ENCODE data around the gene TRAM2.

Gene TRAM2

DNA sequence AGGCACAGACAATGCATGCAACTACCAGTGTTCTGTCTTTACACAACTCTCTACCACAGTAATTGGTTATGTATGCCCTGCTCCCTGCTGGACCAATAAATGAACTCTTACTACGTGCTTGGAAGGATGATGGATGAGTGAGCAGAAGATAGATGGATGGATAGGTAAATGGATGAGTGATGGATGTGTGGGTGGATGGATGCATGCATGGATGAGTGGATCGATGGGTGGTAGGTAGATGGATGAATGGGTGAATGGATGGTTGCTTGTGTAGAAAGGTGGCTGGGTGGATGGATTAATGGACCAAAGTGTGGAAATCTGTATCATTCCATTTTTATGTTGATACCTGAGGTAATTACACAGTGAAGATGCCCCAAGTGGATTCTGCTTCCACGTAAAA lies 10.1 kb upstream of the TRAM2 start:
- peaks cover 2% of the 10 kb centered on the region for H3K36me3 Mint-ChIP-seq (ENCODE audit: insufficient read depth)
- ATAC-seq (replicated peaks) (no peak), DNase-seq (no peak)
- no peak overlapping the region for H3K4me3 Mint-ChIP-seq
- no peaks in the 10 kb centered on the region for H3K9me3 Mint-ChIP-seq
- H3K27ac Mint-ChIP-seq, result no peak overlapping the region
- H3K4me1 Mint-ChIP-seq (ENCODE audit: low read depth in 2 of 2), result no peaks in the 10 kb centered on the region
- H3K27me3 Mint-ChIP-seq, result peaks cover 0 to 8% of the 10 kb centered on the region in 2 donors

DNA sequence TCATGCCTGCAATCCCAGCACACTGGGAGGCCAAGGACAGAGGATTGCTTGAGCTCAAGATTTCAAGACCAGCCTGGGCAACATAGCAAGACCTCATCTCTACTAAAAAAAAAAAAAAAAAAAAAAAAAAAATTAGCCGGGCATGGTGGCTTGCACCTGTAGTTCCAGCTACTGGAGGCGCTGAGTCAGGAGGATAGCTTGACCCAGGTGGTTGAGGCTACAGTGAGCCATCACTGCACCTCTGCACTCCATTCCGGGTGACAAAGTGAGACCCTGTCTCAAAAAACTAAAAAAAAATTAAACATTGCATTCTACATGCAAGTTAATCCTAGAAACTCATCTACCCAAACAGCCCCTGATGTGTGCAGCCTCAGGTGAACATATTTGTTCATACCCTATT lies 7.3 kb upstream of the TRAM2 start:
- Mint-ChIP-seq H3K27me3 (peaks cover 0 to 6% of the 10 kb centered on the region in 2 donors), H3K36me3 (ENCODE audit: insufficient read depth) (peaks cover 2% of the 10 kb centered on the region), H3K4me1 (ENCODE audit: low read depth in 2 of 2) (no peaks in the 10 kb centered on the region), H3K27ac (no peak overlapping the region), H3K9me3 (no peaks in the 10 kb centered on the region), H3K4me3 (no peak overlapping the region)
- ATAC-seq (replicated peaks), result no peak
- no peak for DNase-seq

DNA sequence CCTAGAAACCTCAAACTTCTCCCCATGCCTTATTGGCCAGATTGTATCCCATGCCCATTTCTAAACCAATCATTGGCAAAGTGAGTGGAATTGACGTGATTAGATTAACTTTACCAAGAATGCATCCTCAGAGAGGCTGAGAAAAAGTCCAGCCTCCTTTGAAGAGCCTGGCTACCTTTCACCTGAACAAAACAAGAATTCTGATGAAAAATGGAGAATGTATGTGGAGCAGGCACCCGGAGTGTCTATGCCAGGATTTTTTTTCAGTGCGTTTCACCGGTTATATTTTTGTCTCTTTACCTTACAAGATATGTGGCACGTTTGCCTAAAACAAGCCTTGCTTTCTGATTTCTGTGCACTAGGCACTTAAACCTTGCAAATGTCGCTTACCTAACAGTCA lies 6.1 kb upstream of the TRAM2 start:
- Mint-ChIP-seq H3K4me1 (ENCODE audit: low read depth in 2 of 2) (no peaks in the 10 kb centered on the region), H3K9me3 (no peaks in the 10 kb centered on the region), H3K4me3 (no peak overlapping the region), H3K36me3 (ENCODE audit: insufficient read depth) (no peaks in the 10 kb centered on the region), H3K27ac (no peak overlapping the region), H3K27me3 (no peaks in the 10 kb centered on the region)
- DNase-seq (no peak), ATAC-seq (replicated peaks) (no peak)

DNA sequence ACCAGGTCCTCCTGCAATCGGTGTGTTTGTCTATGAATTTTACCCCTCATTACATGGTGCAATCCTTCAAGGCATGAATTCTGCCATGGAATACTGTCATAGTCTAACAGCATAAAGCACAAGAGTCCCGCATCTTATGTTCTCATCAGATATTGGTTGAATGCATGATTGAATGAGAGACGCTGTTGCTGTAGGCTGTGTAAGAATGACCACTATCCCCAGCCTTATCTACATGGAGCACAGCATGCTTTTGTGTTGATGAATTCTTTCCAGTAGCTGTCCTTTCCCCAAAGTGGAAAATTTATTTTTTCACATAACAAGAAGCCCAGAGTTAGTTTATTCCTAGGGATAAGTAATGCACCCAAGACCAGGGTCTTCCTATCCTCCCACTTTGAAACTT lies 5.6 kb upstream of the TRAM2 start:
- peaks cover 0 to 2% of the 10 kb centered on the region in 2 donors for H3K4me1 Mint-ChIP-seq (ENCODE audit: low read depth in 2 of 2)
- no peaks in the 10 kb centered on the region for H3K36me3 Mint-ChIP-seq (ENCODE audit: insufficient read depth)
- H3K9me3 Mint-ChIP-seq, result no peaks in the 10 kb centered on the region
- no peaks in the 10 kb centered on the region for H3K27me3 Mint-ChIP-seq
- H3K4me3 Mint-ChIP-seq, result no peak overlapping the region
- no peak for DNase-seq
- ATAC-seq (replicated peaks), result no peak
- no peak overlapping the region for H3K27ac Mint-ChIP-seq

DNA sequence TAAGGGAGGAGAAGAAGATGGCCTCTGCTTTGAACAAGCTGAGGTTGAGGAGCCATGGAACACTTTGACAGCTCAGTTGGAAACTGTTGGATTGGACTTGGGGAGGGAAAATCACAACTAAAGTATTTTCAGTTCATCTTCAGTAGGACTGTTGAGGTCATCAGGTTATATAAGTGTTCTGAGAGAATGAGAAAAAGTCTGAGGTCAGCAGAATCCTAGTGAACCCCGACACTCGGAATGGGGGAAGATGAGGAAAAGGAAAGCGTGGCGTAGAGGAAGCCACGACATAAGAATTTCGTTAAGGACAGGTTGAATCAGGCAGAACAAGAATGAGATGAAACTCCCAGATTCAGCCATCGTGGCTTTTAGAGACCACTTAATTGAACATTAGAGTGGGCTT lies 4.0 kb upstream of the TRAM2 start:
- Mint-ChIP-seq H3K4me3 (no peak overlapping the region), H3K27me3 (no peaks in the 10 kb centered on the region)
- no peak for ATAC-seq (replicated peaks)

DNA sequence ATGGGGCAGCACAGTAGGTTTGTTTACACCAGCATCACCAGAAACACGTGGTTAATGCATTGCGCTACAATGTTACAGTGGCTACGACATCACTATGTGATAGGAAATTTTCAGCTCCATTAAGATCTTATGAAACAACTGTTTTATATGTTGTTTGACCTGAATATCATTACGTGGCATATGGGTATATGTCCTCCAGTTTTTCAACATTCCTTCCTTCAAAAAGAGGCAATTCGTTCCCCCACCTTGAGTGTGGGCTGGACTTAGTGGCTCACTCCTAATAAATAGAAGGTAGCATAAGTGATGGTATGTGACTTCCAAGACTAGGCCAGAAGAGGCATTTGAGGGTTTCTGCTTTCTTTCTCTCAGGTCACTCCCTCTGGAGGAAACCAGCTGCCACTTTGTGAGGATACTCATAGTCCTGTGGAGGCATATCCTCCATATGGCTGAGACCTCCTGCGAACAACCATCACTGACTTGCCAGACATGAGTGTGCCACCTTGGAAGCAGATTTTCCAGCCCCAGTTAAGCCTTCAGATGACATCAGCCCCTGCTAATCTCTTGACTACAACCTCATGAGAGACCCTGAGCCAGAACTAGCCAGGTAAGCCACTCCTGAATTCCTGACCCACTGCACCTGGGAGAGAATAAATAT lies 2.3 kb upstream of the TRAM2 start:
- peaks cover 21 to 24% of the 10 kb centered on the region in 2 donors for H3K4me1 Mint-ChIP-seq (ENCODE audit: low read depth in 2 of 2)
- peak overlapping the region in 1 of 2 donors; percentile 32 for H3K4me3 Mint-ChIP-seq
- no peaks in the 10 kb centered on the region for H3K27me3 Mint-ChIP-seq
- no peaks in the 10 kb centered on the region for H3K9me3 Mint-ChIP-seq
- no peak for DNase-seq
- peaks cover 19% of the 10 kb centered on the region for H3K36me3 Mint-ChIP-seq (ENCODE audit: insufficient read depth)
- ATAC-seq (replicated peaks), result no peak
- no peak overlapping the region for H3K27ac Mint-ChIP-seq

More for the DNA sequence above, 4.0 kb upstream of the TRAM2 start:
- peaks cover 3 to 7% of the 10 kb centered on the region in 2 donors for H3K4me1 Mint-ChIP-seq (ENCODE audit: low read depth in 2 of 2)
- H3K9me3 Mint-ChIP-seq, result no peaks in the 10 kb centered on the region
- H3K27ac Mint-ChIP-seq, result no peak overlapping the region
- DNase-seq, result no peak
- H3K36me3 Mint-ChIP-seq (ENCODE audit: insufficient read depth), result peaks cover 5% of the 10 kb centered on the region

DNA sequence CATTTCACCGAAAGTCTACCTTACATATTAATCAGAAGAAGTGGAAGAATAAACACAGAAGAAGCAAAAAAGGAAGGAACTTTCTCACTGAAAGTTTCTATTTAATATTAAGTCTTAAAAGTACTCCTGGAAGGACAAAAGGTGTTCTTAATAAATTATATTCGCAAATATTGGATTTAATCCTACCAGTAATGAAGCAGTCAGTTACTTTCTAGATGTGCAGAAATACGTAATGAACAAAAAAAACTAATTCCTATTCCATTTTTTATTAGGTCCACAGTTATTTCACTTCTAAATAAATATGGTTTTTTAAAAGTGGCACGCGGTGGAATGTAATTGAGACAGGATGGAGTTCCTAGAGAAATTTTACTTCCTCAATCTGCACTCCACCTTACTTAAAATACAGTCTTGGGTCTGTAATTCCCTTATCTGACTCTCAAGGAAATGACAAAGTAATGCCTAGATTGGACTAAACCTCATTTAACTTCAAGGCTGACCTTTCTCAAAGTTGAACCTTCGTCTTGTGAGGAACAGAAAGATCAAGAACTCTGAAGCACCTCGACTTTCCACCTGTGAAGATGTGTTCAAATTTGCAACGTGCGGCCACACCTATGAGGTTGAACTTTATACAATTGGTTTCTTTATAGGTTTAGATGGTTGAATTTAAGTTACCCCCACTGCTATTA lies 1.1 kb upstream of the TRAM2 start:
- peaks cover 30 to 36% of the 10 kb centered on the region in 2 donors for H3K4me1 Mint-ChIP-seq (ENCODE audit: low read depth in 2 of 2)
- H3K9me3 Mint-ChIP-seq, result no peaks in the 10 kb centered on the region
- H3K27ac Mint-ChIP-seq, result peak overlapping the region; percentile 75 to 89
- H3K27me3 Mint-ChIP-seq, result no peaks in the 10 kb centered on the region
- peak overlapping the region; percentile 64 for H3K4me3 Mint-ChIP-seq
- ATAC-seq (replicated peaks) (no peak), DNase-seq (no peak)
- peaks cover 22% of the 10 kb centered on the region for H3K36me3 Mint-ChIP-seq (ENCODE audit: insufficient read depth)

DNA sequence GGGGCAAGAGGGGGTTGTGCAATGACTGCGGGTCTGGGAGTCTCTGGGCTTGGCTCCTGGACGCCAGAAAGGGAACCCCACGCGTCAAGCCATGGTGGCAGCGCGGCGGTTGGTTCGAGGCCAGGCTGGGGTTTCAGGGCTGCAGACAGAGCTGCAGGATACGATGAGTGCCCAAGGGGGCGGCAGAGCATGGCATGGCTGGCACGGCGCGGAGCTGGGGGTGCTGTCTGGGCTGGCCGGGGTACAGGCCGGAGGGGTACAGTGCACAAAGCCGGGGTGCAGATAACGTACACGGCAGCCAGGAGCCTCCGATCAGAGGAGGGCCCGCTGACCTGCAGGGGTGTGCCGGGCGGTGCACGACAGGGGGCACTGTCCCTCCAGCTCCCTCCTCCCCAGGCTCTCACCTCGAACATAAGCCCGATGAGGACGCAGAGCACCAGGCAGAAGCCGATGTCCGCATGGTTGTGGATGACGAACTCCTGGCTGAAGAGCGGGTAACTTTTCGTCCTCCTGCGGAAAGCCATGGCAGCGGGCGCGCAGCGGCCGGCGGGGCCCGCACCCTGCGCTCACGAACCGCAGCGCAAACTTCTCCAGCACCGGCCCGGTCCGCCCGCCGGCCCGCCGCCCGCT lies 353 bp downstream of the TRAM2 start:
- ATAC-seq (replicated peaks), result peak; percentile 54
- Mint-ChIP-seq H3K36me3 (ENCODE audit: insufficient read depth) (peaks cover 22% of the 10 kb centered on the region), H3K4me3 (peak overlapping the region; percentile 77 to 82), H3K9me3 (no peaks in the 10 kb centered on the region), H3K27ac (peak overlapping the region; percentile 56 to 96), H3K27me3 (no peaks in the 10 kb centered on the region), H3K4me1 (ENCODE audit: low read depth in 2 of 2) (peaks cover 35 to 38% of the 10 kb centered on the region in 2 donors)
- DNase-seq, result peak; percentile 41 to 47 (median 46)

DNA sequence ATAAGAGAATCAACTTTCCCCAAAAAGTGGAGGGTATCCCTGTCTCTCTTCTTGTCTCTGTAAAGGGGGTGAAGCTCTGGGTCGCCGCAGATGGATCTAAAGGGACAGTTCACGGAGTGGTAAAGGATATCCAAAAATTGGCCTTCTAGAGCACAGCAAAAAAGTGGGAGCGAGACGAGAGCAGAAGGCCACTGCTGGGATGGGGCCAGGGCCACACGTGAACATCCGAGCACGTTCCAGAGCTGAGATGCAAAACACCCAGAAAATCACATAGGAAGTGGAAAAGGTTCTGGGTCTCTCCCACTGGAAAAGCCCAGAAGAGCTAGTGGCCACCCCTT lies 837 bp downstream of the TRAM2 start:
- H3K4me3 Mint-ChIP-seq, result peak overlapping the region; percentile 77 to 82
- no peaks in the 10 kb centered on the region for H3K9me3 Mint-ChIP-seq
- peaks cover 40 to 43% of the 10 kb centered on the region in 2 donors for H3K4me1 Mint-ChIP-seq (ENCODE audit: low read depth in 2 of 2)
- no peaks in the 10 kb centered on the region for H3K27me3 Mint-ChIP-seq
- ATAC-seq (replicated peaks) (no peak), DNase-seq (no peak)
- peak overlapping the region; percentile 56 to 96 for H3K27ac Mint-ChIP-seq
- H3K36me3 Mint-ChIP-seq (ENCODE audit: insufficient read depth), result peaks cover 22% of the 10 kb centered on the region

DNA sequence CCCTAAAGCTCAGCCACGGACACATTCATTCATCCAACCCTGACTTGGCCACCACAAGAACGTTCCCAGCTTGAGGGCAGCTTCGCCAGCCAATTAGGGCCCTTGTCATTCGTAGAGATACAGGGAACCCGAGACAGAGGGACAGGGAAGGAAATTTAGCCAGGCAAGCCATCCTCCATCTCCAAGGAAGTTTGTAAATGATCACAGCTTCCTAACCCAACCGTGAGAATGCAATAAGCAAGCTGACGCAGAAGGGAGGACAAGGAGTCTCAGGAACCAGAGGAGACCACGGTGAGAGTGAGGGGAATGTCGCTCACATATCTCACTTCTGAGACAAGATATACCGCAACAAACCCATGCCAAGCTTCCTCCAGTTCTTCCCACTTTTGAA lies 1.4 kb downstream of the TRAM2 start:
- peaks cover 43 to 45% of the 10 kb centered on the region in 2 donors for H3K4me1 Mint-ChIP-seq (ENCODE audit: low read depth in 2 of 2)
- DNase-seq, result no peak
- H3K36me3 Mint-ChIP-seq (ENCODE audit: insufficient read depth), result peaks cover 22% of the 10 kb centered on the region
- peak overlapping the region; percentile 92 to 96 for H3K27ac Mint-ChIP-seq
- H3K27me3 Mint-ChIP-seq, result no peaks in the 10 kb centered on the region
- no peak for ATAC-seq (replicated peaks)
- H3K4me3 Mint-ChIP-seq, result peak overlapping the region; percentile 77 to 82
- H3K9me3 Mint-ChIP-seq, result no peaks in the 10 kb centered on the region

DNA sequence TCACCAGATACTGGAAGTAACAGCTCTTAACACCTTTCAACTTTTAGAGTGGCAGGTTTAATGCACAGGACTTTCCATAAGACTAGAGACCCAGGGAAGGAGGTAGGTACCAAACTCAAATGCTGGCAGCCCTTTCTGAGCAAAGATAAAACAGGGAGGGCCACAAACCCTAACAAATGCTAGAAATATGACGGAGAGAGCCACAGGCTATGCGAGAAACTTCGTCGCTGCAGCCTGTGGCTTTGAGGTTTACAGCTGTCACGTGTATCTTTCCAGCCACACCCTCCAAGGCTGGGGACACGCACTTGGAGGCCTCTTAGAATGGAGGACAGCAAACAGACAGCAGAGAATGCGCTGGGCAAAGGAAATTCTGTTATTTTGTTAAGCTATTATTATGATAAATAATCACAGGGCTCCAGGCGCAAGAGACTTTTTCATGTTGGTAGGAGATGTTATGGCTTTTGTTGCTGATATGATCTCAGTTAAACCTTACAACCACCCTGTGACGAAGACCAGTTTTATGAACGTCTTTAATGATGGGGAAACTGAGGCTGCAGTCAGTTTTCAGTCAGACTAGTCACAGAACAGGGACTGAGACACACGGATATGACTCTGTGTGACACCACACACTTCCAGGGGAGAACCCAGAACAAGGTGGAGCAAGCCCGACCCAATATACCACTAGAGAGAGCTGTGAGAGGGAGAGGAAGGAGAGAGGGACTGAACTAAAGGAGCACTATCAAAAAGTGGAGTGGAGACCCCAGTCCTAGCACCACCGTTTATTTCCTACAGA lies 2.0 kb downstream of the TRAM2 start:
- peak overlapping the region; percentile 77 to 82 for H3K4me3 Mint-ChIP-seq
- H3K9me3 Mint-ChIP-seq, result no peaks in the 10 kb centered on the region
- peaks cover 43 to 45% of the 10 kb centered on the region in 2 donors for H3K4me1 Mint-ChIP-seq (ENCODE audit: low read depth in 2 of 2)
- peak; percentile 57 to 62 (median 59) for DNase-seq
- peaks cover 22% of the 10 kb centered on the region for H3K36me3 Mint-ChIP-seq (ENCODE audit: insufficient read depth)
- no peaks in the 10 kb centered on the region for H3K27me3 Mint-ChIP-seq
- peak; percentile 66 for ATAC-seq (replicated peaks)
- H3K27ac Mint-ChIP-seq, result peak overlapping the region; percentile 92 to 96

DNA sequence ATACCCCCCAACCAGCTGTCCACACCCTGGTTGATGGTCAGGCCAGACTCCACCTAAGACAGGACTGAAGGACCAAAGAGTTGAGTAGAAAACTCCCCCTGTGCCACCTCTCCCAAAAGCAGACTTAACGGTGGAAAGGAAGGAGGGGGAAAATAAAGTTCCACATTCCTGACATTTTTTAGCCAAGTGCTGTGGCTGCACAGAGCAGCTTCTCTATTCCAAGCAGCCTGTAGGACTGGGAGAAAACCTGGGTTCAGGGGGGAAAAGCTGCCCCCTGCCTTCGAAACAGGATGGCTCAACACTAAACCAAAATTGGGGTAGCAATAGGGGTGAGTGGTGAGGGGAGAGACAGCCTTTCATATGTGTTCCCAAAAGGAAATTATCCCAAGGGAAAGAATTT lies 3.6 kb downstream of the TRAM2 start:
- no peaks in the 10 kb centered on the region for H3K9me3 Mint-ChIP-seq
- ATAC-seq (replicated peaks), result no peak
- H3K4me1 Mint-ChIP-seq (ENCODE audit: low read depth in 2 of 2), result peaks cover 46 to 57% of the 10 kb centered on the region in 2 donors
- H3K4me3 Mint-ChIP-seq, result peak overlapping the region; percentile 41 to 77
- no peak for DNase-seq
- H3K27ac Mint-ChIP-seq, result peak overlapping the region; percentile 8 to 96
- H3K27me3 Mint-ChIP-seq, result no peaks in the 10 kb centered on the region
- peaks cover 22% of the 10 kb centered on the region for H3K36me3 Mint-ChIP-seq (ENCODE audit: insufficient read depth)

DNA sequence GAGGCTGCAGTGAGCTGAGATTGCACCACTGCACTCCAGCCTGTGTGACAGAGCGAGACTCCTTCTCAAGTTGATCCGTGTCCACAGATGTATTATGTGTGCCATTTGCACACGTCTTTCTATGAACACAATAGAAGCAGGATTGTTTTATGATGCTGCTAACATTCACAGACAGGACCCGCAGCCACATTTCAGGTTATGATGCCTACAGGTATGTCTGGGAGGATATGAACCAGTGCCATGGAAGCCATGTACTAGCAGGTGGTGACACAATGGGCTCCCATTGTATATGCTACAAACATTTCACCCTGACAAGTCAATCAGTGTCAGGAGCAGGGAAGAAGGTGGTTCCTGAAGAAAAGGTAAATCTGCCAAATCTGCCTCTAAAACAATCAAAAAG lies 4.3 kb downstream of the TRAM2 start:
- Mint-ChIP-seq H3K27me3 (no peaks in the 10 kb centered on the region), H3K4me3 (peak overlapping the region in 1 of 2 donors; percentile 41), H3K9me3 (no peaks in the 10 kb centered on the region), H3K27ac (peak overlapping the region in 1 of 2 donors; percentile 96), H3K36me3 (ENCODE audit: insufficient read depth) (peaks cover 22% of the 10 kb centered on the region), H3K4me1 (ENCODE audit: low read depth in 2 of 2) (peaks cover 53 to 65% of the 10 kb centered on the region in 2 donors)
- ATAC-seq (replicated peaks), result no peak
- no peak for DNase-seq
